ENCODE measurements around the gene DENND4A.
"Not testable (repeated sequence)": the region's sequence is repeated elsewhere in the genome, so short reads cannot be mapped to it uniquely, and the experiment has no call there.

Gene DENND4A

DNA sequence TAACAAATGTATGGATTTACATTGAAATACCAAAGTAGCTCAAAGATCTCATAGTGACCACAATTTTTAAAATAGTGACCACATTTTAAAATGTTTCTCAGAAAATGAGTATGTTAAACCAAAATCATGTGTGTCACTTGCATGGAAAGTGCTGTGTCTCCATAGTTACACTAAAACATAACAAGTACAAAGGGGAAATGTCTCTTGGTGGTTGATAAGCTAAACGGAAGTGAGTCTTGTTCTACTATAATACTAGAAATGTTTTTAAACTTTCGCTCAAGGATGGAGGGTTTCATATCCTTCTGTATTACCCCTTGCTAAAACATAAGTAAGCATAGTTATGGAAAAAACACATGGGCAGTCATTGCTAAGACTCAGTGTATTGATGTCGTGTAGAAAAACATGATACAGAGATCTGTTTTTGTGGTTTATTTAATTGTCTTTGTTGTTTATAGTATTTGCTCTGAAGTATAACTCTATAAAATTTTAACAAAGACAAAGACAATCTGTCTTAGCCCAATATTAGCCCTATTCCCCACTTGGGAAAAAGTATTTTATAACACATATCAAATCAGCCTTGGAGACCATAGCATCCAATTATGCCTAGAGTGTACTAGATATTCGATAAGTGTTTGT, 27.0 kb upstream of the DENND4A start:
- peak; percentile 88 for DNase-seq (ENCODE audit: low spot score)

DNA sequence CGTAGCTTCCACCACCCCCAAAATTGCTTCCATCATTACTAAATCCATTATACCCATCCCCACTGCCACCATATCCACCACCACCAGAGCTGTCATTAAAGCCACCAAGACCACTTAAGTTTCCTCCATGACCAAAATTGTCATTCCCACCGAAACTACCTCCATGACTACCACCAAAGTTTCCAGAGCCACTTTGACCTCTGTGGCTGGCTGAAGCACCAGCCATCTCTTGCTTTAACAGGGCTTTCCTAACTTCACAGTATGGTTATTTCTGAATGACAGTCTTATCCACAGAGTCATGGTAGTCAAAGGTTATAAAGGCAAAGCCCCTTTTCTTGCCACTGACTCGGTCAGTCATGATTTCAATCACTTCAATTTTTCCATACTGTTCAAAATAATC, 24.3 kb upstream of the DENND4A start:
- DNase-seq (ENCODE audit: low spot score) = no peak

DNA sequence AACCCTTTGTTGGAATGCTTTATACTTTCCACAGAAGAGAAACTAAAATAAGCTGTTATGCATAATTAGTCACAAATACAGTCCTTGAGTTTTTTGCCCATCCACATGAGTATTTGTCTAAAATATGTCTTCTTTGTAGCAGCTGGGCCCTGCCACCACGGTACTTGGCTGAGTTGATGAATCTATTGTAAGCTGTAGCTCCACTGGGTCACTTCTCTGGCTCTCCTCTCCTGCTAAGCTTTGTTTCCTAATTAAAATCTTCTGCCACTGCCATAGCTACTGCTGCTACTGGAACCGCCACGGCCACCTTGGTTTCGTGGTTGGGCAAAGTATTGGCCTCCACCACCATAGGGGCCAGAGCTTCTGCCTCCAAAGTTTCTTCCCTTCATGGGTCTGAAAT, 23.9 kb upstream of the DENND4A start:
- DNase-seq (ENCODE audit: low spot score) = not testable (repeated sequence)

DNA sequence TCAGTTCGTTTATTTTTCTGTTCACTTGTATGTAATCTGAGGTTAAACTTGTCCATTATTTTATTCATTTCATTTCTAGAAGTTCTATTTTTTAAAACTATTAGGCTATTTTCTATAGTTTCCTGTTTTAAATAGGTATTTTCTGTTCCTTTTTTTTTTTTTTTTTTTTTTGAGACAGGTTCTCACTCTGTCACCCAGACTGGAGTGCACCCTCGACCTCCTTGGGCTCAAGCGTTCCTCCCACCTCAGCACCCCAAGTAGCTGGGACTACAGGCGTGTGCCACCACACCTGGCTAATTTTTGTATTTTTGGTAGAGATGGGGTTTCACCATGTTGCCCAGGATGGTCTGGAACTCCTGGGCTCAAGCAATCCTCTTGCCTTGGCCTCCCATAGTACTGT, 22.2 kb upstream of the DENND4A start:
- not testable (repeated sequence) for DNase-seq (ENCODE audit: low spot score)

DNA sequence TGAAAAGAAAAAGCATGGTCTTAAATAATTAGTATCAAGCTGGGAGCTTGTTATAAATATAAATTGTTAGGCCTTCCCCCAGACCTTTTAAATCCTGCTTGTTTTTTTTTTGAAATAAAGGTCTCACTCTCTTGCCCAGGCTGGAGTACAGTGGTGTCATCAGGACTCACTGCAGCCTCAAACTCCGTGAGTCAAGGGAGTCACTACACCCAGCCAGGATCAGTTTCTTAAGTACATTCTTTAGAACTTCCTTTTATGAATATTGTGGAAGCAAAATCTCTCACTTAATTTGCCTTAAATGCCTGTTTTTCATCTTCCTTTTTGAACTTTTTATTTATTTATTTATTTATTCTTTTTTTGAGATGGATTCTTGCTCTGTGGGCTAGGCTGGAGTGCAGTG, 20.8 kb upstream of the DENND4A start:
- DNase-seq (ENCODE audit: low spot score) = no peak

DNA sequence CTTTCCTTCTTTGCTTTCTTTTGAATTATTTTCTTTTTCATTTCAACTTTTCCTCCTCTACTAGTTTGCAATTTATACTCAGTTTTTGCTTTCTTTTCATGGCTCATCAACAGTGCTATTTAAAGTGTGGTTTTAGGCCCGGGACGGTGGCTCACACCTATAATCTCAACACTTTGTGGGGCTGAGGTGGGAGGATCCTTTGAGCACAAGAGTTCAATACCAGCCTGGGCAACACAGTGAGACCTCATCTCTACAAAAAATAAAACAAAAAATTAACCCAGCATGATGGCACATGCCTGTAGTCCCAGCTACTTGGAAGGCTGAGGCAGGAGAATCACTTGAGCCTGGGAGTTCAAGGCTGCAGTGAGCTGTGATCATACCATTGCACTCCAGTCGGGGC, 20.4 kb upstream of the DENND4A start:
- DNase-seq (ENCODE audit: low spot score) = no peak

DNA sequence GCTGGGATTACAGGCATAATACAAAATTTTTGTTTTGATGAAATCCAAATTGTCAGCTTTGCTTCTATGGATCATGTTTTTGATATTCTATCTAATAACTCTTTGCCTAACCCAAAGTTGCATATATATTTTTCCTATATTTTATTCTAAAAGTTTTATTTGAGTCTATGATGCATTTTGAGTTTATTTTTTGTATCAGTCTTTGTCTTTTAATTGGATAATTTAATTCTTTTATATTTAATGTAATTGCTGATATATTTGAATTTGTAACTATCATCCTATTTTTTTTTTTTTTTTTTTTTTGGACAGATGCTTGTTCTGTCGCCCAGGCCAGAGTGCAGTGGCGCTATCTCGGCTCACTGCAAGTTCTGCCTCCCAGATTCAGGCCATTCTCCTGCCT, 19.7 kb upstream of the DENND4A start:
- no peak for DNase-seq (ENCODE audit: low spot score)

DNA sequence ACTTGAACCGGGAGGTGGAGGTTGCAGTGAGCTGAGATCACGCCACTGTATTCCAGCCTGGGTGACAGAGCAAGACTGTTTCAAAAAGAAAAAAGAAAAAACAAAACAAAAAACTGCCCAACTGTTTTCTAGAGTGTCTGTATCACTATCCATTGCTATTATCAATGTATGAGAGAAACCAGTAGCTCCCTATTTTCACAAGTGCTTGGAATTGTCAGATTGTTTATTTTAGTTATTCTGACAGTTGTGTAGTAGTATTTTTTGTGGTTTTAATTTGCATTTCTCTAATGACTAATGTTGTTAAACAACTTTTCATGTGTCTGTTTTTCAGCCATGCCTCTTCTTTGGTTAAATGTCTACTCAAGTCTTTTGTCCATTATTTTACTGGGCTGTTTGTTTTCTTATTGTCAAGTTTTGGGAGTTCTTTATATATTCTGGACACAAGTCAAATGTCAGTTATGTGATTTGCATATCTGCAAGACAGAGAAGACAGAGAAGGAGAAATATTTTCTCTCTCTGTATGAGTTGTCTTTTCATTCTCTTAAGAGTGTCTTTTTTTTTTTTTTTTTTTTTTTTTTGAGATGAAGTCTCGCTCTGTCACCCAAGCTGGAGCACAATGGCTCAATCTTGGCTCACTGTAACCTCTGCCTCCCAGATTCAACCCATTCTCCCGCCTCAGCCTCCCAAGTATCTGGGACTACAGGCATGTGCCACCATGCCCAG, 19.1 kb upstream of the DENND4A start:
- not testable (repeated sequence) for DNase-seq (ENCODE audit: low spot score)

DNA sequence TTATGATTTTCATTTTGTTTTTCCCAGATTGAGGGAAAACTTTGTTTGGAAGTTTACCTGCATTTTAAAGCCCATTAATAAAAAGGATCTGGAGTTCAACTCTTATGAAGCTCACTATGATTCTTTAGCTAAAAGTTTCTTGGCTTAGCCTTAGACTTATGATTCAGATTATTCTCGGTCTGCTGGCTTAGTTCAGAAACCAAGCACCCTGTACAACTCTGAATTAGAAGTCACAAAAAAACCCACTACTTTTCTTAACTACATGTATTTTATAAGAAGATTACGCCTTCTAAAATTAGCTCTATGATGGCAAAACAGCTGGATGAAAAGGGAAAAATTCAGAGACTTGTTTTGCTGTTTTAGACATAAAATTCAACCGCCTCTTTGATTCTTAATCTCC, 14.3 kb upstream of the DENND4A start:
- DNase-seq (ENCODE audit: low spot score) = no peak

DNA sequence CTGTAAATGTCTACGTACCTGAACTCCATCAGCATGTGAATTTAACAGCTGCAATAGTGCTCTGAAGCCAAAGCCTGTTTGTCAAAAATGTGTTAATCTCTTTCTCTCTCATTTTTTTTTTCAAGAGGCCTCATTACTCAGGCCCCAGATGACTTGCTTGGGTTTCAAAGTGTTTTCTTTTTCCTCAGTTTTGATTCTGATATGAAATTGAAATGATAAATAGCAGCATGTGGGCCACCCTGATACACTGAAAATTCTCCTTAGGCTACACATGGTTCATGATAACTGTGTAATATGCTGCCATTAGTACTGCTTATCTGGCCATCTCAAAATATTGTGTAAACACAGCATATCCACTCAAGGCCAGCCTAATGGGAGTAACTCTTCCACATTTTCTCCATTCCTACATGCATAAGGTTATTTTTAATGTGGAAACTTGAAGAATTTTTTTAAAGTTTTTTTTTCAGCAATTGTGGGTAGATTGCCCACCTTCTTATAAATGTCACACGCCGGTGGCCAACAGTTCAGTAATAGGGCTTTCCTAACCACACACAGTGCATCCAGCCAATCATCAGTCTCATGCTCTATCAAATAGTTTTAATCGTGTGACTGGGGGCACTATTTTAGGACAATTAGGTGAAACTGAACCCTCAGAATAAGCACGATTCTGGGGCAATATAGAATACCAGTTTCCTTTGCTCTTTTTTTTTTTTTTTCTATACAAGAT, 13.1 kb upstream of the DENND4A start:
- peak; percentile 53 for DNase-seq (ENCODE audit: low spot score)

DNA sequence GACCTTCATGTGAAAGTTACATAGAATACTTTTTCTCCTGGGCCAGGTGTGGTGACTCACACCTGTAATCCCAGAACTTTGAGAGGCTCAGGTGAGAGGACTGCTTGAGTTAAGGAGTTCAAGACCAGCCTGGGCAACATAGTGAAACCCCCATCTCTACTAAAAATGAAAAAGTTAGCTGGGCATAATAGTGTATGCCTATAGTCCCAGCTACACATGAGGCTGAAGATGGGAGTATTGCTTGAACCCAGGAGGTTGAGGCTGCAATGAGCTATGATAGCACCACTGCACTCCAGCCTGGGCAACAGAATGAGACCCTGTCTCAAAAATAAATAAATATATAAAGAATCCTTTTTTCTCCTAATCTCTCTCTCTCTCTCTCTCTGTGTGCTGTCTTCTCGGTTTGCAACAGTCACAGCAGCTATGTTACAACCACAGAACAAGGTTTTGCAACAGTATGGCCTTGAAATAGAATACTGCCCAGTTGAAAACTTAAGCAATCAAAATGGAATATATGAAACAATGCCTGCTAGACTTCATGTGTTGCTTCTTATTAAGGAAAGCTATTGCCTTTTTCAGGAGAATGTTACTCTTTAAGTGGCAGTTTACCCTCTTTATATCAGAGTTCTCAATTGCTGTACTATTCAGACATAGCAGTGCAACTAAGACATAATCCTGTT, 12.3 kb upstream of the DENND4A start:
- no peak for DNase-seq (ENCODE audit: low spot score)

DNA sequence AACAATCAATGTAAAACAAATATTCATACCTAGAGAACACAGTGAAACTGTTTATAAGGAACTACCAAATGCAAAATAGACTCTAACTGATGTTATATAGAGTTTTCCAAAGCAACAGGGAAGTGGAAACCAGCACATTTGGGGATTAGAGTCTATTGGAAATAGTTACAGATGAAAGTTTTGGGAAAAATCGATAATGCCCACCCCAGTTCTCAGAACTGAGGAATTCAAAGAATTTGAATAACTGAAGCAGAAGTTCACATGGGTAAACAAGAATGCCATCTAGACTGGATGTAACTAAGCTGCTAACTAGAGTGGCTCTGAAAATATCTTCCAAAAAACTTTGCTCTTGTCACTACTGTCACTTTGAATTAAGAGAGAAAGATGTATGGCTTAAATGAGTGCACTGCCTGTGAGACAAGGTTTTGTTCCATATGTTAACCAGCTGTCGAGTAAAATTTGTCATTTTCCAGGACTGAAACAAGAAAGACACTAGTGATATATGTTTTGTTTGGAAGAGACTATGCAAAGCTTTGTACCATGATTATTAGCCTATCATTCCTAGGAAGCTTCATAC, 9.2 kb upstream of the DENND4A start:
- DNase-seq (ENCODE audit: low spot score) = no peak

DNA sequence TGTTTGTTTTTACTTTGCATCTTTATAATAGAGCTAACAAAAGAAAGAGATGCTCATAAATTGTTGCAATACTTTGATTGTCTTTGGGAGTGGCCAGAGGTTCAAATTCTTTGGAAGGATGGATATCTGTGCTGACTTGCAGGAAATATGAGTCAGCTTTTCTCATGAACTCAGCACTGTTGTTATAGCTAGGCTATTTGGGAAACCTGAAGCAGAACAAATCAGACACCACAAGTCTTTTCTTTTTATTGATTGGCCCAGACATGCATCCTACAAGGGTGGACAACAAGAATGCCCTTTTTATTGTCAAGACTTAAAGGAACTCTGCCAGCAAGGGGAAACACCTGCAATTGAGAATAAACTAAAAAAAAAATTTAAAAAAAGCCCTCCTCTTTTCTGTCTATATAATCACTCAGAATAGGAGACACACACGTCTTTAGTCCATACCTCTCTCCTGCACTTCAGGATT, 4.6 kb upstream of the DENND4A start:
- peak; percentile 63 for DNase-seq (ENCODE audit: low spot score)

DNA sequence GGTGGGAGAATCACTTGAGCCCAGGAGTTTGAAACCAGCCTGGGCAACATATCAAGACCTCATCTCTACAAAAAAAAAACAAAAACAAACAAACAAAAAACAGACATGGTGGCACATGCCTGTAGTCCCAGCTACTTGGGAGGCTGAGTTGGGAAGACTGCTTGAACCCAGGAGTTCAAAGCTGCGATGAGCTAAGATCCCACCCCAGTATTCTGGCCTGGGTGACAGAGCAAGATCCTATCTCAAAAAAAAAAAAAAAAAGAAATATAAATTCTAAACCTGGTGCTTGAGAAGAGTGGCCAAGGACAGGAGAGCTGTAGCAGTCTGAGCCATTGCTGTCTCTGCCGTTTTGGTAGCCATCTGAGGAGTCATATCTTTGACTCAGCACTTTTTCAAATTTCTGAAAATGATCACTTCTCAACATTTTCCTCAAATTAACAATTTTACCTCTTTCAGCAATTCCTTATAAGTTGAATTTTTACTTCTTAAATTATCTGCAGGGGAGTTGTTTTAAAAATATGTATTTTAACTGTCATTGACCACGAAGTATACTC, 3.6 kb upstream of the DENND4A start:
- no peak for DNase-seq (ENCODE audit: low spot score)

DNA sequence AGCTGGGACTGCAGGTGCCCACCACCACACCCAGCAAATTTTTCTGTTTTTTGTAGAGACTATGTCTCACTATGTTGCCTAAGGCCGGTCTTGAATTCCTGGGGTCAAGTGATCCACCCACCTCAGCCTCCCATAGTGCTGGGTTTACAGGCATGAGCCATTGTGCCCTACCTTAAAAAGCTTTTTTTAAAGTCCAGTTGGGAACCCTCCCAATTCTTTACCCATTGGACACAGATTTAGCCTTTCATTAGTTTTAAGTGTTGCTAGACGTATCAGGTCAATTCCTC, 1.7 kb upstream of the DENND4A start:
- no peak for DNase-seq (ENCODE audit: low spot score)

DNA sequence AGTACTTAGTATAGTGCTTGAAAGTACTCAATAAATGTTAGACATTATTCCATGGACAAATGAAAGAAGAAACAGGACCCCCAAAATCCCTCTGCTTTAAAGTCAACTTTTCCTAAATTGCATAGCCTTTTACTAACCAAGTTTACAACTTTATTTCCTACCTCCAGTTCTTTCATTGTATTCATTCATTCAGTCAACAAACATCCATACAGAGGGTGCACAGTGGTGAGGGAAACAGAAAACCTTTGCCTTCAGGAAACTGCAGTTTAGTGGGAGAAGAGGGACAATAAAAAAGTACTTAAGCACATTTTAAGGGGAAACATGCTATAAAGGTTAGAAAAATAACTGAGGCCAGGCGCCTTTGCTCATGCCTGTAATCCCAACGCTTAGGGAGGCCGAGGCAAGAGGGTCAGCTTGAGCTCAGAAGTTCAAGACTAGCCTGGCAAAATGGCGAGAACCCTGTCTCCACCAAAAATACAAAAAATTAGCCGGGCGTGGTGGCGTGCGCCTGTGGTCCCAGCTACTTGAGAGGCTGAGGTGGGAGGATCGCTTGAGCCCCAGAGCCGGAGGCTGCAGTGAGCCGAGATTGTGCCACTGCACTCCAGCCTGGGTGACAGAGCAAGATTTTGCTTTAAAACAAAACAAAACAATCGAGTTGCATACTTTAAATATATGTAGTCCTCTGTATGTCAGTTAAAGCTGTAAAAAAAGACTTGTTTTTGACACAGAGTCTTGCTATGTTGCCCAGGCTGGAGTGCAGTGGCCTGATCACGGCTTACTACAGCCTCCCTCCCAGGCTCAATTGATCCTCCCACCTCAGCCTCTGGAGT, 1.1 kb upstream of the DENND4A start:
- DNase-seq (ENCODE audit: low spot score) = no peak

DNA sequence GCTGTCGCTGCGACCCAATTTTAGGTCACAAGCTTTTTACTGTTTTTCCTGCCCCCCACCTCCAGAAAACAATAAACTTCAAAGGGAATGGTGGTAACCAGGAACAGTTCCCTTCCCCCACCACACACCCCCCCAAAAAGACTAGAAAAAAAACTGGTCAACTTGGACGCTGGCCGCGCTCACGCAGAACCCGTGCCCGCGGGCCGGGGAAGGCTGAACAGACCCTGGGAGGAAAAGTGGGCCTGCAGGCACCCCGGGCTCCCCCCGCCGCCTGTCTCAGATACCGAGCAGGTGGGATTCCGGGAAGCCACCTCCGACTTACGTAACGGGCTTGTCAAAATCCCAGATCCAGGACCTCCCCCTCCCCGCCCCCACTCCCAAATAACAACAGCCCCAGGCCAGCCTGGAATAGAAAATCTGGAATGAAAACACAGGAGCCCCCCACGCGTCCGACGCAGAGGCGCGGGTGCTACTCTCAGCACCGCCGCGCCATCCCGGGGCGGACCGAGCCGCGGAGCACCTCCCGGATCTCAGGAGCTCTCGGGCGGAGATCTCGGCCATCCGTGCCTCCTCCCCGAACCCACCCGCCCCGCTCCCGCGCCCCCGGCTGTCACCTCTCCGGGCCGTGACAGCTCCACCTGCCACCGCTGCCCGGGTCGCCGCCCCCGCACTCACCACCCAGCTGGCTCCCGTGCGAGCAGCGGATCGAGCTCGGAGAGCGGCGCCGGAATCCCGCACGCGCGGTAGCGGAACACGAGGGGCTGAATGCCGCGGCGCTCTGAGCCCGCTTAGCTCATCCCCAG, 557 bp downstream of the DENND4A start:
- peak; percentile 40 for DNase-seq (ENCODE audit: low spot score)

DNA sequence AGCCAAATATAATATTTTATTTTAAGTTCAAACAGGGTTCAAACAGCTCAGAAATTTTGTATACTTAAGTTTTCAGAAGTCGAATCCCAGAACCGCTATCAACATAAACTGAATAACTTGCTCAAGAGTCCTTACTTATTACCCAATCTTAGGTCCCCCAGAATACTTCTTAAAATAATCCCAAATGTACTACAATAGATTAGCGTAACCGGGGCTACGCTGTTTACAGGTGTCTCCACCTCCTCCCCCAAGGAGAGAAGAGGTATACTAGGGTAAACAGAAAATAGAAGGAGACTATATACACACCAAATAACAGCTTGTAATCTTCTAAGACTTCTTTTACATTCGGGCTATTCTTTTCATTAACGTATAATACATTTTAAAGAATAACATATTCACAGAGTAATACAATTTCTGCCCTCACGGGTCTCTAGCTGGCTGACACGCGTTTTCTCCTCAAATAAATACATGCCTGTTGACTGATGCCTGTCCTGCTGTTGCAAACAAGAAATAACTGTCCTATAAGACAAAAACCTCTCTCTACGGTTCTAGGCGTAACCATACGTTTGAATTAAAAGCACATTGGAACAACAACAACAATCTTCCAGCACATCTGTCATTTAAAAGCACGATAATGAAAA, 1.3 kb downstream of the DENND4A start:
- DNase-seq (ENCODE audit: low spot score) = no peak

DNA sequence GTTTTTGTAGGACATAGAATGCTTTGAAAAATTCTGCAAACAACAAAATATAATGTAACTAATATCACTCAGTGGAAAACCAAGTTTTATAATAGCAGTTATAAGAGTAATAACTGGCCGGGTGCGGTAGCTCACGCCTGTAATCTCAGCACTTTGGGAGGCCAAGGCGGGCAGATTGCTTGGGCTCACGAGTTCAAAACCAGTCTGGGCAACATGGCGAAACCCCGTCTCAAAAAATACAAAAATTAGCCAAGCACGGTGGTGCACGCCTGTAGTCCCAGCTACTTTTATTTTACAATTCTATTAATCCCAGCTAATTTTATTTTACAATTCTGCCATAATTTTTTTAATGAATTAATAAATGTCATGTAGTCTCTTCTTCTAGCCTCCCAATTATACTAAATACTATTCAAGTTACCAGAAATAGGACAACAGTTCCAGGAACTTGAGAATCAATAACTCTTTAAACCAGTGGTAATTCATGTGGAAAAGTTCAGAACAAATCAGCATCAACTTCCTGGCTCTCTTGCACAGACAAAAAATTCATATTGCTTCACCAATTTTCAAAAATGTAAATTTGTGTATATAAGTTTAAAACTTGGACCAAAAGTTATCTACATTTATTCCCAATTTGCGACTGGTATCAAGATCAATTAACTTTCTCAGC, 2.2 kb downstream of the DENND4A start:
- DNase-seq (ENCODE audit: low spot score) = no peak
